Thyroid gland (tissue), 4 donors: ENCODE data around the gene ST6GALNAC5. TPM values are rescaled to one million over a fixed set of nuclear protein-coding genes. Genes with fewer than 3 reads are reported as not detected.

Experiments used
- DNase-seq, 2 donors: peaks; one replicate each; pipeline ENCODE4 v3.0.0-alpha.2; 2019
- H3K27ac ChIP-seq, 3 donors: fragments of 200-600 bp; sonication (generic); 1 replicate in 2 of 3; 2 replicates in 1 of 3; pipeline ENCODE4 v1.5.1; 2016 to 2019; ENCODE audit warnings: mild to moderate bottlenecking in 1 of 3, moderate library complexity in 1 of 3
- H3K27me3 ChIP-seq: fragments of 200-600 bp; sonication (generic); one replicate; pipeline ENCODE4 v1.5.1; 2019
- H3K36me3 ChIP-seq, 2 donors: fragments of 200-600 bp; sonication (generic); one replicate each; pipeline ENCODE4 v1.5.1; 2016 to 2019
- H3K4me1 ChIP-seq, 2 donors: fragments of 200-600 bp; sonication (generic); one replicate each; pipeline ENCODE4 v1.5.1; 2017 to 2019
- H3K4me3 ChIP-seq, 3 donors: fragments of 200-600 bp; sonication (generic); replicated peaks in 1 of 3; 1 replicate in 2 of 3; 2 replicates in 1 of 3; pipeline ENCODE4 v1.5.1; 2016; ENCODE audit warnings: mild to moderate bottlenecking in 1 of 3
- H3K9me3 ChIP-seq: fragments of 200-600 bp; sonication (generic); one replicate; pipeline ENCODE4 v1.5.1; 2017
- POLR2A ChIP-seq, 2 donors: fragments of 450-650 bp; IDR thresholded peaks; one replicate each; pipeline ENCODE4 v1.6.1; 2017; ENCODE audit warnings: antibody characterized with exemption in 2 of 2, mild to moderate bottlenecking in 2 of 2, moderate library complexity in 1 of 2
- WGBS, 2 donors: methylation state at CpG; one replicate each; pipeline ENCODE4 v1.1.5; 2017; 5-methylcytosine and 5-hydroxymethylcytosine counted together
- intact Hi-C: fragments of 100-400 bp; cut with DNase I; formaldehyde crosslinking; loops from one replicate; pipeline ENCODE4 v1.15.1; 2023
- total RNA-seq, 4 donors: library from RNA; depleted of rRNA; stranded (reverse); fragments of >200 nt; gene quantifications; one replicate each; pipeline ENCODE4 v1.2.3, GENCODE V29; 2016
- TF ChIP-seq, protein P1 (sequence below), 6 experiments: fragments of 200-600 bp in 3 of 6; fragments of 450-650 bp in 3 of 6; sonication (generic) in 3 of 6; IDR thresholded peaks; one replicate each; pipeline ENCODE4 v1.5.1; 2016 to 2019; ENCODE audit warnings: antibody characterized with exemption in 6 of 6, mild to moderate bottlenecking in 2 of 6, inconsistent platforms in 1 of 6, moderate library complexity in 1 of 6

ST6GALNAC5 gene
- total RNA-seq, 4 donors from 2014 or later, result 0.83 to 3.0 TPM; not detected in 2

DNA sequence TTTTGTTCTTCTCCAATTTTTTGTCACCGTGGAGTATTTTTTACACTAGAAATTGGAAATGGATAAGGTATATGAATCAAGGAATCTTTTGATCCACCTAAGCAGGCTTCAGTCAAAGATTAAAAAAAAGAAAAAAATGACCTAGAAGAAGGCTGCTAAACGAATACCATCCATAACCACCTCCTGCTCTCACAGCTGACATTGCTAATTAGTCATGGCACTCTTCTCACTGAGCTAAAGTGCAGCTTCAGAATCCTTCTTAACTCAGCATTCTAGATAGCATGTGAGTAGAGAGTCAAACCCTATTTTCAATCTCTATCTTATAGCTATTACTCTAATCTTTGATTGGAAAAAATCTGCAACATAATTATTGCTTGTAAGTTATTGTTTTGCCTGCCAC, 40.2 kb upstream of the ST6GALNAC5 start:
- Histone ChIP-seq H3K4me3 (no peak overlapping the region), H3K27me3 (no peaks in the 10 kb centered on the region), H3K4me1 (peaks cover 0 to 4% of the 10 kb centered on the region in 2 donors), H3K36me3 (no peaks in the 10 kb centered on the region), H3K27ac (no peak overlapping the region), H3K9me3 (no peaks in the 10 kb centered on the region)
- intact Hi-C loops, result no loop called here
- TF ChIP-seq, protein P1, sequence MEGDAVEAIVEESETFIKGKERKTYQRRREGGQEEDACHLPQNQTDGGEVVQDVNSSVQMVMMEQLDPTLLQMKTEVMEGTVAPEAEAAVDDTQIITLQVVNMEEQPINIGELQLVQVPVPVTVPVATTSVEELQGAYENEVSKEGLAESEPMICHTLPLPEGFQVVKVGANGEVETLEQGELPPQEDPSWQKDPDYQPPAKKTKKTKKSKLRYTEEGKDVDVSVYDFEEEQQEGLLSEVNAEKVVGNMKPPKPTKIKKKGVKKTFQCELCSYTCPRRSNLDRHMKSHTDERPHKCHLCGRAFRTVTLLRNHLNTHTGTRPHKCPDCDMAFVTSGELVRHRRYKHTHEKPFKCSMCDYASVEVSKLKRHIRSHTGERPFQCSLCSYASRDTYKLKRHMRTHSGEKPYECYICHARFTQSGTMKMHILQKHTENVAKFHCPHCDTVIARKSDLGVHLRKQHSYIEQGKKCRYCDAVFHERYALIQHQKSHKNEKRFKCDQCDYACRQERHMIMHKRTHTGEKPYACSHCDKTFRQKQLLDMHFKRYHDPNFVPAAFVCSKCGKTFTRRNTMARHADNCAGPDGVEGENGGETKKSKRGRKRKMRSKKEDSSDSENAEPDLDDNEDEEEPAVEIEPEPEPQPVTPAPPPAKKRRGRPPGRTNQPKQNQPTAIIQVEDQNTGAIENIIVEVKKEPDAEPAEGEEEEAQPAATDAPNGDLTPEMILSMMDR (IDR thresholded peaks at IDR 0.05), result no peak
- TF ChIP-seq POLR2A (IDR thresholded peaks at IDR 0.05), result no peak
- 71 to 73% methylated on average over 2 of the region's 2 CpGs for WGBS, 2 donors
- no peak for DNase-seq

DNA sequence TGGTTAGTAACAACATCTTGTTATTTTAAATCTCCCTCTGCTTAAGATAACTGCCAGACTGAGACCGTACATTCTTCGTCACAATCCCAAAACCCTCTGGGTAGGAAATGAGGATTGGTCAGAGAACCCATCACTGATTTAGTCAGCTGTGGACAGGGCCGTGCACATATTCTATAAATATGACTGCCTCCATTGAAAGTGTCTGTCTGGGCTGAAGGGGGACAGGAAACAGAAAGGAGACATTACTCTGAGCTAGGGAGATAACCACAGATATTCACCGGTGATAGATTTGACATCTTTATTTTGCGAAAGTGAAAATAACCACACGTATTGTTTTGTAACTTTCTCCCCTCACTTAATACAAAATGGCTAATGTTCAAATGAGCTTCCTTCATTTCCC, 36.9 kb upstream of the ST6GALNAC5 start:
- Histone ChIP-seq H3K4me3 (no peak overlapping the region), H3K27me3 (no peaks in the 10 kb centered on the region), H3K36me3 (no peaks in the 10 kb centered on the region), H3K27ac (no peak overlapping the region), H3K9me3 (no peaks in the 10 kb centered on the region), H3K4me1 (peaks cover 0 to 4% of the 10 kb centered on the region in 2 donors)
- no peak for DNase-seq
- intact Hi-C loops, result no loop called here
- no peak for TF ChIP-seq POLR2A (IDR thresholded peaks at IDR 0.05)
- TF ChIP-seq, protein P1 (IDR thresholded peaks at IDR 0.05), result no peak
- 68 to 70% methylated on average over 6 of the region's 6 CpGs for WGBS, 2 donors

DNA sequence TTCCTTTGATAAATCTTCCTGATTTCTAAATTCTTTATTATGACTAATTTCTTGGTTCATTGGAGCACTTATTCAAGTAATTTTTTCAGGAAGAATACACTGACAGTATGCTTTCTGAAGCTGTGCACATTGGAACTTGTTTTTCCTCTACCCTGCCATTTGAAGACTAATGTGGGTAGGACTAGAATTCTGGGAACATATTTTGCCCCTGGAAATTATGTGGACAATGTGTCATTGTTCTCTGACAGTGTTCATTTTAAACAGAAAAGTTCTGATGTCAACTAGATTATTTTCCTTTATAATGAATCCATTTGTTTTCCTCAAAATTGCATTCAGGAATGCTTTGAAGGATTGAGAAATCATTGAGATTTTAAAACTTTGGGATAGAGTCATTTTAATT, 34.8 kb upstream of the ST6GALNAC5 start:
- Histone ChIP-seq H3K4me1 (peaks cover 0 to 4% of the 10 kb centered on the region in 2 donors), H3K27ac (no peak overlapping the region), H3K27me3 (no peaks in the 10 kb centered on the region), H3K4me3 (no peak overlapping the region), H3K9me3 (no peaks in the 10 kb centered on the region), H3K36me3 (no peaks in the 10 kb centered on the region)
- no peak for DNase-seq
- no peak for TF ChIP-seq POLR2A (IDR thresholded peaks at IDR 0.05)
- TF ChIP-seq, protein P1 (IDR thresholded peaks at IDR 0.05), result no peak
- intact Hi-C loops, result no loop called here

DNA sequence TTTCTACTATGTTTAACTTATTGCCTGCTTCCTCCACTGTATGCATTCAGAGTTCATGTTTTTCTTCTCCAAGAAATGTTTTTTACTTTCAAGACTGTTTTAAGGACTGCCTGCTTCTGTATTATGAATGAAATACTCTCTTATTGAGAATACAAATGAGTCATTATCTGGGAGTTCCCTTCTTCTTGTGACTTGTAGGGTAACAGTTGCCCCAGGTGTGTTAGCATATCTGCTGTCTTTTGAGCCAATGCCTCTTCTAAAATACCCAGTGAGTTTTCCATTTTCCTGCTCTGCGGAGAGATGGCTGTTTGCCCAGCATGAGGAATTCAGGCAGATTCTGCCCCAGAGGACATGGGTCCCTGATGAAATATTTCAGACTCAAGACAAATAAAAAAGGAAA, 34.1 kb upstream of the ST6GALNAC5 start:
- WGBS, 2 donors, result 88 to 93% methylated on average over 1 of the region's 1 CpG
- intact Hi-C loops, result no loop called here

DNA sequence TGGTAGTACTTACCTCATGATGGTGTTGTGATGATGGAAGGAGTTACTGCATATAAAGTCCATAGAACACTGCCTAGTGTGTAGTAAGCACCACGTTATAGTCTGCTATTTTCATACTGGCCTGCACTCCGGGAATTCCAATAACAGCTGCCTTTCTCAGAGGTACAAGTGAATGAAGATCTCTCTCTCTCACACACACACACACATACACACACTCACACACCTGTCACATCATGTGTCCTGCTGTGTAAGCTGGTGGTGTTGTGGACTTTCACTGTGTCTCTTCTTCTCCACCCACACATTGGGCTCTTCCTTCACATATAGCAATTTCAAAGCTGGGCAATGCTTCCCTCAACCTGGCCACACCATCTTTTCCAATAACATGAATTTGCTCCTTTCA, 33.4 kb upstream of the ST6GALNAC5 start:
- Histone ChIP-seq H3K36me3 (no peaks in the 10 kb centered on the region), H3K4me3 (no peak overlapping the region), H3K4me1 (peaks cover 0 to 4% of the 10 kb centered on the region in 2 donors), H3K27ac (no peak overlapping the region), H3K27me3 (no peaks in the 10 kb centered on the region), H3K9me3 (no peaks in the 10 kb centered on the region)
- intact Hi-C loops, result no loop called here
- TF ChIP-seq, protein P1 (IDR thresholded peaks at IDR 0.05), result no peak
- no peak for TF ChIP-seq POLR2A (IDR thresholded peaks at IDR 0.05)
- DNase-seq, result no peak
- 88 to 92% methylated on average over 2 of the region's 2 CpGs for WGBS, 2 donors

More for the DNA sequence above, 34.1 kb upstream of the ST6GALNAC5 start:
- Histone ChIP-seq H3K36me3 (no peaks in the 10 kb centered on the region), H3K27me3 (no peaks in the 10 kb centered on the region), H3K9me3 (no peaks in the 10 kb centered on the region), H3K4me1 (peaks cover 0 to 4% of the 10 kb centered on the region in 2 donors), H3K27ac (no peak overlapping the region), H3K4me3 (no peak overlapping the region)
- TF ChIP-seq POLR2A (IDR thresholded peaks at IDR 0.05), result no peak
- TF ChIP-seq, protein P1 (IDR thresholded peaks at IDR 0.05), result no peak
- DNase-seq, result no peak
